GM21360 (cell line): ENCODE measurements around the gene ZDHHC6.
"Not testable (repeated sequence)": the region's sequence is repeated elsewhere in the genome, so short reads cannot be mapped to it uniquely, and the experiment has no call there.

Experiments
- ATAC-seq: cut with Tn5 transposase; IDR thresholded peaks from one replicate; pipeline ENCODE4 v1.9.1; 2021; ENCODE audit warnings: mild to moderate bottlenecking, moderate library complexity; ENCODE audit not compliant: unreplicated experiment

Gene ZDHHC6

DNA sequence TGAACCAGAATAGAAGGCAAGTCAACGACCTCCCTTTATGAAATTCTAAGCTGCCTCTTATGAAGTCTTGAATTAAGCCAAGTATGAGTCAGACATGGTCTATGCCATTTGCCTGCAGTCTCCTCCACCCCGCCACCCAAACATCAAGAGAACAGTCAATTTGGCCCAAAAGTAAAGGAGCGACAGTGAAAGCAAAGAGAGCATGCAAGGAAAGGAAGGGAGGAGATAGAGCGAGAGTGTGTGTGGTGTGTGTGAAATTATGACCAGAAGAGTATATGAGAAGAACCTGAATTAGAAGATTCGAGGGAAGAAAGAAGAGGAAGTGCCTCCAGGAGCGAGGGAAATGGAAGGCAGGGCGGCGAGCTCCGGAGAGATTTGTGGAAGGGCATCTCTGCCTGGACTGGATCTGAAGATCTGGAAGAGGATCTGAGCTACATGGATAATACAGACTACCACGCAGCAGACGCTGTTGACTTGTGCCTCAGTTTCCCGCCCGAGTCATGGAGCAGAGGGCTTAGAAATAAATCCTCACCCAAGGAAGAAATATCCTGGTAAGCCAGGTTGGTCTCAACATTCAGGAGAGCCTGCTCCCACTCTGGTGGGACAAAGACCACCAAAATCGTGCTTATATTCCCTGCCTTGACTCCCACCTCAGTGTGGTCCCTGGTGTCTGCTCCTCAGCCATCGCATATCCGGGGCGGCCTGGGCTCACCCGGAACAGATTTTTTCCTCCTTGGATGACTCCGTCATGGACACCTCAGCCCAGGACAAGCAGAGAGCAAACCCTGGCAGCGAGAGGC lies 459 bp downstream of the ZDHHC6 start:
- ATAC-seq = no peak

DNA sequence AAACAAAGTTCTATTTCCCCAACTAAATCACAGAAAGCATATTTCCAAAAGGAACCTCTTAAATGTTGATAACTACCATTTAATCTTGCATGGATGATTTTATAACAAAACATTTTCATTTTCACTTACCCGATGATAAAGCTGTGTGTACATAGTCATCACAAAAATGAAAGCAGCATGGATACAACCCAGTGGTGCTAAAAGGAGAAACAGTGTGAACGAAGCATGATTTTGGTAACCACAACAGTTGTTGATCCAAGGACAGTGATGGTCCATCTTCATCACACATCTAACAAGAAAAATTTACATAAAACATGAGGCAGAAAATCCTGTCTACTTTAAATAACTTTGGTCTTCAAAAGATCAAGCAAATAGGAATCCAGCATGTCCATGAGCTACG lies 4.7 kb downstream of the ZDHHC6 start:
- no peak for ATAC-seq

DNA sequence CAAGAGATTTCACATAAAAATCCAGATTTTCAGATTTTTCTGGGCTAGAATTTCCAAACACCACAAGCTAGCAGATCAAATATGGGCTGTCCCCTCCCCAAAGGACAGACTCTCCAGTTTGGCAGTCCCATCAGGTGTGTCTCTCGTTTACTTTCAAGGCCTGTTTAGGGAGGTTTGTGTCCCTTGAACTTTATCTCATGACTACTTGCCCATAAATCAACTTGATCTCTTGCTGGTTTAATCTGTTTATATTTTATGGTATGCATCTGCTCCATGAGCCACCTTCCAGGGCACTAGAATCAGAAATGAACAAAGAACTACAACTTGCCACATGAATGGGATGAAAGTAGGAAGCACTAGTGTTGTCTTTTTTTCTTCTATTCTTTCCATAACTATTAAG lies 5.2 kb downstream of the ZDHHC6 start:
- no peak for ATAC-seq

DNA sequence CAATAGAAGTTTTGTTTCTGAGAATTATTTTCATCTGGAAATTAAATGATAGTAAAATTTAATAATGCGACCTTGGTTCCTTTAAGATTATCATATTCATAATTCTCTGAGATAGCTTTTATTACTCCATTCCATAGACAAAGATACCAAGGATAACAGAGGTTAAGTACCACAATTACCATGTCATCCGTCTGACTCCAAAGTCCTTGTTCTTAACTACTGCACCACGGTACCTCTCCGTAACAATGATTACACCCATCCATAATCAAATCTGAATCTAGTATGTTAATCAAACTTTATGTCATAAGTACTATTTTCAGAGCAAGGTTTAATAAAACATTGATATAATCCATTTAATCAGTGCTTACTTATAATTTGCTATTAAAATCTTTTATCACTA lies 8.4 kb downstream of the ZDHHC6 start:
- ATAC-seq = no peak

DNA sequence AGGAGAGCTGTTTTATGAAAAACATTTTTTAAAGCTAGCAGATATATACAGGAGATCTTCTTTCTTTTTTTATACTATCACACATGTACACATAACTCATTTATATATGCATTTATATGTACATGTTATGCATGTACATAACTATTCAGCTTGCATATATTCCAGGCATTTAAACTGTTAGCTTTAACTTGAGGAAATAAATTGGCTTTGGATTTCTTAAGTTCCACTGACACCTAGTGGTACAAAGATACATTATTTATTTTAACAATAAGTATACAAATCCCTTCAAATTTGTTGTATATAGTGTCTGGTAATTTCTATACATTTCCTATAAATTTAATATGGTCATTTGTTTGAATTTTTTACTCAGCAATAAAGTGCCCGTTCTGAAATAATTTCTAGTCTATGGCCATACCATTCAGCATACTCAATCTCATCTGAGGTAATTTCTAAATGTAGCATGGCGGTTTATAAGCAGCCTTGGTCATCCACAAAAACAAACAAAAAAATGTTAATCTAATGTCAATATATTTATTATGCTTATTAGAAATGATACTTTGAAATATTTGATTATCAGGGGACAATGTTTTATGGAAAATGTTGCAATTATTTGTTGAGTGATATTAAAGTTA lies 11.6 kb downstream of the ZDHHC6 start:
- ATAC-seq = no peak

DNA sequence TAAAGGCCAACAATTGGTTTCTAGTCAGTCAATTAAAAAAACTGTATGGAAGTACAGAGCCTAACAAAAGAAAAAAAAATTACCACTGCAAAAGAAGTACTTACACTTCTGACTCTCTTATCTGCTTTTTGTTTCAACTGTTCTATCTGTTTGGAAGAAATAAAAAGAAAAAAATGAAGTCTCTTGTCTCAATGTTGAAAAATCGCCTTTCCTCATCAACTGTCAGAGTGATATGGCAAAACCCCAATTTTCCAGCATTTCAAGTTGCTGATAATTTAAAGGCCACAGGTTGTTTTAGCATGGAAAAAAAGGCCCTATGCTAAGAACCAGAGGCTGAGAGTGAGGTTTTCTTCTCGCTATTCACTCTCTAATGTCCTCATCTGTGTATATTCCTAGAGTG lies 13.6 kb downstream of the ZDHHC6 start:
- ATAC-seq = no peak

DNA sequence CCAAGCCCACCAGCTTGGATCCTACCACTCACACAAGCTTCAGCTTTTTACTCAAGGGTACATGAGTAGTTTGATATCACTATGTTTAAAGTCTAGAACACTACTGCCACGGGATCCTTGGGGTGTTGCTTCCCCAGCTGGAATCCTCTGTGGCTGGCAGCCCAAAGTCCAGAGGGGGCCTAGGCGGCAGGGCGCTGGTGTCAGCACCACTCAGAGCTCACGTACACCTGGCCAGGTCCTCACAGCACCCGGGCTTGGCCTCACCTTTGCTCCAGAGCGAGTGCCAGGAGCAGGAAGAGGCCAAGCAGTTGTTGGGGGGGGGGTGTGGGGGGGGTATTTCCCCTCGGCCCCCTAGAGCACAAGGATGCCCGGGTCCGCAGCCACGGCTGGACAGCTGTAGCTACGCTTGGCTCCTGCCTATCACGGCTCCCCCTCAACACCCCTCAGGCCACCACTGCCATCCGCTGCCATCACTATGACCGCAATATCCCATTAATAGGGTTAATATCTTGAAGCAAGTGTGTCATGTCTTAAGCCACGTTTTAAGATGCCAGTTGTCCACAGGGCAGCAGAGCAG lies 17.0 kb downstream of the ZDHHC6 start:
- ATAC-seq = no peak

DNA sequence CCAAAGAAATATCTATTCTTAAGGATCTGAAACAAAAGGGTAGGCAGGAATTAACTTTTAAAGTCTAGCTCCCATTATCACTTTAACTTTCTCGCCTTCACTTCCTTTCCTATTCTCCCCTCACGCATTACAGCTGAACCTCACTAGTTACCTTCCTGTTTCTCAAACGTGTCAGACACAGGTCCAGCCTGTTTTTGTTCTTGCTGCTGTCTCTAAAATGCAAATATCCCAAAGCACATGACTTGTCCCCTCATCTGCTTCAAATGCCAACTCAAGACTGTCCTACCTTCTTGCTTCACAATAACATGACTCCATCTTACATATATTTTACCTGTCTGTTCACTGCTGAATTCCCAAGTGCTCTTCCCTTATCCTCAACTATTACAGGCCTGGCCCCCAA lies 17.6 kb downstream of the ZDHHC6 start:
- no peak for ATAC-seq

DNA sequence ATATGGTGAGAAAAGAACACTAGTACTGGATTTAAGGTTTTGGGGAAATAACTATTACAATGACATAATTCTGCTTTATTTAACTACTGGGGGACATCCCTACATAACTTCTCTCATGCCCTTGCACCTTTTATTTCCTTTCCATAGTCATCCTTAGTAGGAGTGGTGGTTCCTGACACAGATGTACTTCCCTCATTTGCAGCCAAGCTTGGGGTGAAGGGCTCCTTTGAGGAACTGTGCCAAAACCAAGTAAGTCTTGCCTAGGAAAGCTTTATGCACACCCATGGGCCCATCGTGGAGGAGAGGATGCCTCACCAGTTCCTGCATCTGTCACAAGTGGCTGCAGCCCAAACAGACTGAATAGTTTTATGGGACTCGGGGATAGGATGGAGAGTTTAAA lies 20.6 kb downstream of the ZDHHC6 start:
- ATAC-seq = no peak

DNA sequence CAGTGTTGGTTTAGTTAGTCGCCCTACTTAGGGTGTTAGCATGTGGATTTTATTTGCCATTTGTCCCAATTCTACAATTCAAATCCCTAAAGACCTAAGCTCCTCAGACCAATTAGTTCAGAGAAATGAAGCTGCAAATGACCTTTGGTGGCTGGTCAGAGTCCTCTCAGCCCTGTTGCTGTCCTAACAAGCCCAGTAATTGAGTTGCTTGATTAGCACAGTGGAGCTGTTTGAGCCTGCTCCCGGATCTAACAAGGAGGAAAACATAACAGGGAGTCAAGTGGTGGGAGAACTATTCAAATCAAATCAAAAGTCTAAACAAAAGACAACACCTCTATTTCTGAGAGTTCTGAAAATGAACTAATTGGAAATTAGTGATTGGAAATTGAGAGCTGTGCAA lies 22.1 kb downstream of the ZDHHC6 start:
- no peak for ATAC-seq

DNA sequence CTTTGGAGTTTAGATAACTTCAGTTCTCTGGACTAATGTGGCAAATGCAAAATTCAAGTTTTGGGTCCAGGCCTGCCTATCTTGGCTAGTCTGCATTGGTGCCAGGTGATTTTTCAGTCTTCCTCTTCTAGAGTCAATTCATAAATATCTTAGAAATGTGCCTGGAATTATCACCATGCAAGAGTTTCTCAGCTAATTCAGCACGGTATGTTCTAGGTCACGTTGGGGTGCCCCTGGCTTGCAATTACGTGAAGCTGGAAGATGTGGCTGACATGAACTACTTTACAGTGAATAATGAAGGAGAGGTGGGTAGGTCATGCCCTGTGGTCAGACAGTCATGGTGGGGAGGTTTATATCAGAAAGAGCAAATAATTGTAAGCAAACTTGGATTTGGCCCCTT lies 25.0 kb downstream of the ZDHHC6 start:
- no peak for ATAC-seq

DNA sequence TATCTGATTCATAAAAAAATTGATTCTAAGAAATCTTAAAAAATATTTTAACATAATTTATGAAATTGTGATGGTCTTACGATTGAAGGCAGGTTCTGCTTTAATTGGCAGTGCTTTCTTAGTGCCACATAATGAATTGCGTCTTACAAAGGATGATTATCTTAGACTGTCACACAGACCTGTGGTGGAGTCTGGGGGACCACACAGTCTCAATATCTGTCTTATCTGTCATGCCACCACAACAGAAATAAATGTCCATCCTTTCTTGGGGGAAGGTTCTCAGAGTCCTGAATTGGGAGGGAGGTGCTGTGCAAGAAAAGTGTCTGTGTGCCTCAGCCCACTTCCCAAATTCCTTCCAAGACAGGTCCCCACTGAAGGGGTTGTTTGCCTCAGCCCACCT lies 34.0 kb downstream of the ZDHHC6 start:
- no peak for ATAC-seq

DNA sequence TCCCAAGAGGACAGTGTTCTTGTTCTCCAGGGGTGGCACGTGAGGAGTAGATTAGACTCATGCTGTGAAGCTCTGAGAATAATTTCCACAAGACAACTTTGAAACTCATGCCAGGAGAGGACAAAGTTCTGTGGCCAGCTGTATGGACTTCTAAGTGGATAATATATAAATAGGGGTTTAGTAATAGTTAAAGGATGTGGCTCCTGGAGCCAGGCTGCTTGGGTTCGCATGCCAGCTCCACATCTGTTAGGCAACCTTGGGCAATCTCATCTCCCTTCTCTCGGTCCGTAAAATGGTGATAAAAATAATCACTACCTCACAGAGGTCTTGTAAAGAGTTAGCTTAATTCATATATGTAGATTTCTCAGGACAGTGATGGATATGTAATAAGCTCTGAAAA lies 37.0 kb downstream of the ZDHHC6 start:
- no peak for ATAC-seq

DNA sequence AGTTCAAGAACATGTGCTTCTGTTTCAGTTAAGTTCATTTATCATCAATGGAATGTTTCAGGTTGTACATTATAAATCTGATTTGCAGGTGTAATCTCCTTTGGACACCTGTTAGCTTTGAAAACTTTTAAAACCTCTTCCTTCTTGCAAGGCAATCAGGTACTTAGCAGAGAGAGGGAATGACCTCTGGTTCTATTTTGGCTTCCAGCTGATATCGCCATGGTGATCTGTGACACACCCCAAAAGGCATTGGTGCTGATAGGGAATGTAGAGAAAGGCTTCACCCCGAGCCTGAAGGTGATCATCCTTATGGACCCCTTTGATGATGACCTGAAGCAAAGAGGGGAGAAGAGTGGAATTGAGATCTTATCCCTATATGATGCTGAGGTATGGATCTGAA lies 37.4 kb downstream of the ZDHHC6 start:
- ATAC-seq = no peak

DNA sequence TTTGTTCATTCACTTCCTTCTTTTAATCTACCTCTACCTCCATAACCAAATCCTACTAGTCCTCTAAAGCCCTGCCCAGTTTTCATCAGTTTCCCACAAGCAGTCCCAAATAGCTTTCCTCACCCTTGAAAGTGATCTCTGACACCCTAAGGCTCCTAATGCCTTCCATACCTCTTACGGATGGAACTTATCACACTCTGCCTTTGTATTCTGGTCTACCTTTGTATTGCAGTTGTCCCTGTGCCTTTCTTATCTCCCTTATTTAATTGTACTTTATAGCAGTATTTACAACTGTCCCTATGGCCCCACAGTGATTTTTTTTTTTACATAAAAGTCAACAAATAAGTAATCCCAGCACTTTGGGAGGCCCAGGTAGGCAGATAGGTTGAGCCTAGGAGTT lies 39.0 kb downstream of the ZDHHC6 start:
- no peak for ATAC-seq

DNA sequence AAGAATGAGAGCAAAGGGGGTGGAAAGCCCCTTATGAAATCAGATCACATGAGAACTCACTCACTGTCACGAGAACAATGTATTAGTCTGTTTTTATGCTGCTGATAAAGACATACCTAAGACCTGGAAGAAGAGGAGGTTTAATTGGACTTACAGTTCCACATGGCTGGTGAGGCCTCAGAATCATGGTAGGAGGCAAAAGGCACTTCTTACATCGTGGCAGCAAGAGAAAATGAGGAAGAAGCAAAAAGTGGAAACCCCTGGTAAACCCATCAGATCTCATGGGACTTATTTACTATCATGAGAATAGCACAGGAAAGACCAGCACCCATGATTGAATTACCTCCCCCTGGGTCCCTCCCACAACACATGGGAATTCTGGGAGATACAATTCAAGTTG lies 39.9 kb downstream of the ZDHHC6 start:
- not testable (repeated sequence) for ATAC-seq

DNA sequence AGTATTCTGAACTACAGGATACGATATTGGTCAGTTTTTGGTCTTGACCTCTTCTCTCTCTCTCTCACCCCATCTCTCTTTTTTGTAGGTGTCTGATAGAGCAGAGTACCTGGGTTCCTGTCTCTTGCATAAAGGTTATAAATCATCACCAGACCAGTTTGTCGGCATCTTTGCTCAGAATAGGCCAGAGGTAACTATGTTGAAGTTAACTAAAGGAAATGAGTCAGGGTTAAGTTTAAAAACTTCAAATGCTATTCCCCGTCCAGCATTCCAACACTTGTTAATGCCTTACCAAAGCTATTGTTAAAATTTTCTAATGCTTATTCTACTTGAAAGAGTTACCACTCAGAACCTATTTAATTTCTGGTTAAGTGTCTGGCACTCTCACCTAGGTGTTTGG lies 42.1 kb downstream of the ZDHHC6 start:
- no peak for ATAC-seq

DNA sequence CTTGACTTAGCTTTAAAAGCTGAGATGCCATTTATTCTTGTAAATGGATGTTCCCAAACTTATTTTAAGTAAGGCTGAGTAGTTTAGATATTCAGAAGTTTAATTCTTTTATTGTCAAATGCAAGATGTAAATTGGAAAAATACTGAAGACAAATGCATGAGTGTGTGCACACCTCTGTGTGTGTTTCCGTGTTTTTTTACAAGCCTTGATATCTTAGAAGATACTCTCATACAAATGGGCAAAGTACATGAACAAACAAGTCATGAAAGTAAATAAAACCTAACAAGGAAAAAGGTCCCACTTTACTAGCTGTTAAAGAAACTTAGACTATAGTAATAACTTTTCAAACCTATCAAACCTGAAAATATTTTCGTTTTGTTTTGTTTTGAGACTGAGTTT lies 43.8 kb downstream of the ZDHHC6 start:
- ATAC-seq = no peak

DNA sequence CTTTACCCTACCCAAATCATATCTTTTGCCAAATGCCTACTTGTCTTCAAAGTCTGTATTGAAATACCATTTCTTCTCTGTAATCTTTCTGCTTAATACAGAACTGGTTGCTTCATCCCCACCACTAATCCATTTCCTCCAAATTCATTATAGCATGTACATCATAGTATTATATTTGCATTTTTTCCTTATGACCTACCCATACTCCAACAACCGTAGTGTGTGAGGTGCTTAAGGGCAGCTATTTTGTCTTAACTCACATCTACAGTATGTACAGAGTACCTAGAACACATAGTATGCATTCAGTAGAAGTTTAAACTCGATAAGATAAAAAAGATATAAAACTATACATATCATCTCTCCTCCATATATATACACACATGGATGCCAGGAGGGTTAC lies 49.1 kb downstream of the ZDHHC6 start:
- no peak for ATAC-seq

DNA sequence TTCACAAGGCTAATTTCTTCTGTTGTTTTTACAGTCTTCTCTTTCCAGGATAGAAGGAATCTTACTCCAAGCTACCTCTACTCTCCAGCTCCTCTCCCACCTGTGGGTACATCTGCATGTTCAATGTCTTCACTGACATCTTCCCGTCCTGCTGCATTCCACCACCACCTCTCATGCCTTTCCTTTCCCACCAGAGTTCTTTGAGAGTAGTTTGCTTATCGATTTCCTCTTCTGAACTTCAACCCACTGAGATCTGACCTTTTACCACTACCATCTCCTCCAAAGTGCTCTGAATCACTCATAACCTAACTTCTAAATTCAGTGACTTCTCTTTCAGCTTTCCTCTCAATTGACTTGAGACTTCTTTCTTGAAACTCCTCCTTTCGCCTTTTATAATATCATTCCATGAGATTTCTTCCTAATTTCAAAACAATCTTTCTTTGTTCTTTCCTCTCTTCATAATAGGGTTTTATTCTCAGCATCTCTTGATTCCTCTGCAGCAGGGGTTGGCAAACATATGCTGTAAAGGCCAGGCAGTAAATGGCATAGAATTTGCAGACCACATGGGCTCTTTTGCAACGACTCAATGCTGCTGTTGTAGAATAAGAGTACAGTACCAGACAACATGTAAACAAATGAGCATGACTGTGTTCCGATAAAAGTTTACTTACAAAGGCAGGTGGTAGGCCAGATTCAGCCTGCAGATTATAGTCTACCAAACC lies 50.7 kb downstream of the ZDHHC6 start:
- no peak for ATAC-seq

DNA sequence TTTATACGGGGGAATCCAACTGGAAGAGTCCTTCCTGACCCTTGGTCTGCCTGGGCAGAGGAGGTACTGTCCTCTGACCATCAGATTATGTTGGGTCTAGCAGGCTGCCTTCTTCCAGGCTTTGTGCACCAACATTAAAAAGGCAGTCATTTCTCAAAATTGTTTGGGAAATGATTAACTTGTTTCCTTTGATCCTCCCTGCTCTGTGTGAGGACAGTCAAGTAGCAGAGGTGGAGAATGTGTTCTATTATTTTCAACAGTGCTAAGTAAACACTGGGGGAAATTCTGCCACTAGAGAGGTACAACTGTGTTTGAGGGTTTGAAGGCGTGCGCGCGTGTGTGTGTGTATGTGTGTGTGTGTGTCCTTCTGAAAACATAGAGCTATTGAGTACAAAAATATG lies 52.2 kb downstream of the ZDHHC6 start:
- no peak for ATAC-seq

DNA sequence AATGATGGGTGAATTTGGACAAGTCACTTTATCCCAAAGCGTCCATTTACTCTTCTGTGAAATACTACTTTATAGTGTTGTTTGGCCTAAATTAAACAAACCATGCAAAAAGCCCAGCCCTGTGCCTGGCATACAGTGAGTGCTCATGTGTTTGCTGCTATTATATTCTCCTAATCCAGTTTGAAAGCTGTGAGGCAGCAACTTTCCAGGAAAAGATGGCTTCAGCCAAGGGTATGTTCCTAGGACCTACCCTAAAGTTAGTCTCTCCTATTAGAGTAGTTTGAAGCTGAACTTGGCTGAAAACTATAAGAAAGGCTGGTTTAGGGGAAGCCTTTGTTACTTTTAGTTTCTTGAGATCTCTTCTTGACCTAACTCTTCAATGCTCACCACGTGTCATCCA lies 52.9 kb downstream of the ZDHHC6 start:
- ATAC-seq = no peak
